GDM1 (cell line): ENCODE results near the gene TAS2R1.

Experiments used
- DNase-seq: peaks from one replicate; lab custom pipeline; 2025; lab: John Stamatoyannopoulos, UW

TAS2R1 gene

GRCh38 chr5:9587135-9587534 is 43.0 kb downstream of the TAS2R1 start:
- DNase-seq = no peak

GRCh38 chr5:9582406-9582805 is 47.7 kb downstream of the TAS2R1 start:
- DNase-seq = no peak
